Loucy (cell line): ENCODE data around the gene EXD3.

Experiments used
- EZH2phosphoT487 ChIP-seq: fragments of 200-600 bp; IDR thresholded peaks from 2 replicates; pipeline ENCODE4 v1.6.1; 2018; ENCODE audit warnings: antibody characterized with exemption, mild to moderate bottlenecking, moderate library complexity, borderline replicate concordance
- TF ChIP-seq, protein P1 (sequence below): fragments of 200-600 bp; sonication (generic); conservative IDR thresholded peaks from 2 replicates; pipeline ENCODE4 v1.5.1; 2014; ENCODE audit warnings: mild to moderate bottlenecking, antibody characterized with exemption, low read length

DNA sequence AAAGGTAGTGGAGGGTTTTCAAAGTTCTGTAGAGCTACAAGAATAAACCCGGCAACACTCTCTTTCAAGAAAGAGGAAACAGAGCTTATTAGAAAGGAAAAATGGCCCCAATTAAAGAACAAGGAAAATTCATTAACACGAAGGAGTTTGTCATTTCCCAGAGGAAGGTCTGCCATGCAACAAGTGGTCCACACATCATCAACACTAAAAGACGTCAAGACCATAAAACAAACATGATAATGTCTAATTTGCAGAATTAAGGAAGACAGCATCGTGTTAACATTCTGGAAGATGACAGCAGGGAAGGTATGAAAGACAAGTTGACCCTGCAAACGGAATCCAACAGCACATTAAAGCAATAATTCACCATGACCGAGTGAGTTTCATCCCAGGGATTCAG, 92.3 kb downstream of the EXD3 start:
- TF ChIP-seq EZH2phosphoT487: no peak
- TF ChIP-seq, protein P1, sequence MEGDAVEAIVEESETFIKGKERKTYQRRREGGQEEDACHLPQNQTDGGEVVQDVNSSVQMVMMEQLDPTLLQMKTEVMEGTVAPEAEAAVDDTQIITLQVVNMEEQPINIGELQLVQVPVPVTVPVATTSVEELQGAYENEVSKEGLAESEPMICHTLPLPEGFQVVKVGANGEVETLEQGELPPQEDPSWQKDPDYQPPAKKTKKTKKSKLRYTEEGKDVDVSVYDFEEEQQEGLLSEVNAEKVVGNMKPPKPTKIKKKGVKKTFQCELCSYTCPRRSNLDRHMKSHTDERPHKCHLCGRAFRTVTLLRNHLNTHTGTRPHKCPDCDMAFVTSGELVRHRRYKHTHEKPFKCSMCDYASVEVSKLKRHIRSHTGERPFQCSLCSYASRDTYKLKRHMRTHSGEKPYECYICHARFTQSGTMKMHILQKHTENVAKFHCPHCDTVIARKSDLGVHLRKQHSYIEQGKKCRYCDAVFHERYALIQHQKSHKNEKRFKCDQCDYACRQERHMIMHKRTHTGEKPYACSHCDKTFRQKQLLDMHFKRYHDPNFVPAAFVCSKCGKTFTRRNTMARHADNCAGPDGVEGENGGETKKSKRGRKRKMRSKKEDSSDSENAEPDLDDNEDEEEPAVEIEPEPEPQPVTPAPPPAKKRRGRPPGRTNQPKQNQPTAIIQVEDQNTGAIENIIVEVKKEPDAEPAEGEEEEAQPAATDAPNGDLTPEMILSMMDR: no peak
